Stimulated activated CD8-positive, alpha-beta memory T cell treated with anti-CD3 and anti-CD28 coated beads, Interleukin-7, amount 100 ng/mL, for 24 hours (primary cell): Measurements from ENCODE around the gene OCA2.
"Not testable (repeated sequence)": the region's sequence is repeated elsewhere in the genome, so short reads cannot be mapped to it uniquely, and the experiment has no call there.

Experiments used
- DNase-seq: peaks from one replicate; pipeline ENCODE4 v3.0.0-alpha.2; 2020; ENCODE audit warnings: low read depth

OCA2 gene

DNA sequence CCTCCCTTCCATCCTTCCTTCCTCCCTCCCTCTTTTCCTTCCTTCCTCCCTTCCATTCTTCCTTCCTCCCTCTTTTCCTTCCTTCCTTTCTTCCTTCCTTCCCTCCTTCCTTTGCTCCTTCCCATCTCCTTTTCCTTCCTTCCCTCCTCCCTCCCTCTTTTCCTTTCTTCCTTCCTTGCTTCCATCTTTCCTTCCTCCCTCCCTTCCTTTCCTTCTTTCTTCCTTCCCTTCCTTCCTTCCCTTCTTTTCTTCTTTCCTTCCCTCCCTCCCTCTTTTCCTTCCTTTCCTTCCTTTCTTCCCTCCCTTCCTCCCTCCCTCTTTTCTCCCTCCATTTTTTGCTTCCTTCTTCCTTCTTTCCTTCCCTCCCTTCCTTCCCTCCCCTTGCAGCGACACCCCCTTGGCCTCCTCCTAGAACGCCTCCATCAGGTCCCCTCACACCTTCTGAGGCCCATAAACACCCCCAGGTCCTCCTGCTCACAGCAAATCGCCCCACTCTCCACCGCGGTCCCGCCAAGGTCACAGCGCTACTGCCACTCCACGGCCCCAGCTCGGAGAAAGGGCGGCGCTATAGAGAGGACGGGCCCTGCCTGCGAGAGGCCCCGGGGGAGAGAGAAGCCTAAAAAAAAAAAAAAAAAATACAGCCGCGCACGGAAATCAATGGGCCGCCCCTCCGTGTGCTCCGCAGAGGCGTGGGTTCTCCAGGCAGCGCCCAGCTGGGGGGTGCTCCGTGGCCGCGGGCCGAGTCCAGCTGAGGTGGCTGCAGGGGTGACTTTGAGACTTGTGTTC, 328.2 kb downstream of the OCA2 start:
- no peak for DNase-seq

DNA sequence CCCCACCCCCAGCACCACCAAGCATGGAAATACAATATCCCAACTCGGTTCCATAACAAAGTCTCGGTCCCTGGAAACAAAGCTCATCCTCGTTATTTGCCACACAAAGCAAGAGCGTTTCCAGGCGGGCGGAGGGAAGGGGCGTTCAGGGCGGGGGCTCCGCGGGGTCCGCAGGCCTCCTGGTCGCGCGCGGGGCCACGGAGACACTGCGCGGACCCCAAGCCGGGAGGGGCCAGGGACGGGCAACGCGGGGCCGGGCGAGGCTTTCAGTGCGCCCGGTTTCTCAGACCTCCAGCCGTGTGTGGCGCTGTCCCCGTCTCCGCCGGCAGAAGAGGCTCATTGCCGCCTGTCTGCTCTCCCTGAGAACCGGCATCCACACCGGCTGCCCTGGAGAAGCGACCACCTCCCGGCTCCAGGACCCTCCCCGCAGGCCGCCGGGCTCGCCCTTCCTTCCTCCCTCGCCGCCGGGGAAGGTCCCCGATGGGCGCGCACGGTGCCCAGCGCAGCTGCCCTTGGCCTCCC, 329.0 kb downstream of the OCA2 start:
- no peak for DNase-seq

GRCh38 chr15:27769652-27770051, 329.5 kb downstream of the OCA2 start:
- DNase-seq, result no peak

- DNase-seq, result no peak
These were observed 330.2 kb downstream of the OCA2 start for GRCh38 chr15:27768732-27769475.

DNA sequence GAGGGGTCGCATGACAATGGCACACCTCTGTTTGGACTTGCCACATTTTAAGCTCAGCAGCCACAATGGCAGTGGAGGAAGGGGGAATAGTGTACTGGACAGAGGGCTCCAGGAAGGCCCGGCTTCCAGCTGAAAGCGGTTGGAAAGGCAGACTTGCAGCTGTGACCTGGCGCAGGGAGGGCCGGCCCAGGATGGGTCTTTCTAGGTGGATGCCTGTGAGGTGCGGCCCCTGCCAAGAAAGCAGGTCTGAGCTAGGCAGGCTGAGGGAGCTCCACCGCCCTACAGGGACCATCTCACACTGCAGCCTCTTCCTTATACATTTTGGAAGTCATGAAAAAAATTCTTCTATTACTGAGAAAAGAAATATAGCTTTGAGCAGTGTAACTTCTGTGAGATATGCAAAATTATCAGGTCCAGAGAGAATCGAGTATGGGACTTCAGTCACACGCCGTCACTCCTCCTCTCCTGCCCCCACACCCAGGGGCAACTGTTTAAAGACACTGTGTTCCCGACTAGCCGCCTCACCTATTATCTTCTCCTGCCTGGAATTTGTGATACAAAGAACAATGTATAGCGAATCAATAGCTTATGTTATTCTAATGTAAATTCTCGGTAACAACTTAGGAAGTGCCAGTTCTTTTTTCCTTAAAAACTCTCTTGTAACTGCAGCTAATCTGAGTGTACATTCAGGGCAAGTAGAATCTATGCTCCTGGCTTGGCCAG, 331.0 kb downstream of the OCA2 start:
- DNase-seq, result no peak

DNA sequence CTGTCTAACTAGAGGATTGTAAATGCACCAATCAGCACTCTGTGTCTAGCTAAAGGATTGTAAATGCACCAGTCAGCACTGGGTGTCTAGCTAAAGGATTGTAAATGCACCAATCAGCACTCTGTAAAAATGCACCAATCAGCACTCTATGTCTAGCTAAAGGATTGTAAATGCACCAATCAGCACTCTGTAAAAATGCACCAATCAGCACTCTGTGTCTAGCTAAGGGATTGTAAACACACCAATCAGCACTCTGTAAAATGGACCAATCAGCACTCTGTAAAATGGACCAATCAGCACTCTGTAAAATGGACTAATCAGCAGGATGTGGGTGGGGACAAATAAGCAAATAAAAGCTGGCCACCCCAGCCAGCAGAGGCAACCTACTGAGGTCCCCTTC, 331.7 kb downstream of the OCA2 start:
- DNase-seq, result not testable (repeated sequence)

GRCh38 chr15:27764339-27764738, 334.8 kb downstream of the OCA2 start:
- no peak for DNase-seq

DNA sequence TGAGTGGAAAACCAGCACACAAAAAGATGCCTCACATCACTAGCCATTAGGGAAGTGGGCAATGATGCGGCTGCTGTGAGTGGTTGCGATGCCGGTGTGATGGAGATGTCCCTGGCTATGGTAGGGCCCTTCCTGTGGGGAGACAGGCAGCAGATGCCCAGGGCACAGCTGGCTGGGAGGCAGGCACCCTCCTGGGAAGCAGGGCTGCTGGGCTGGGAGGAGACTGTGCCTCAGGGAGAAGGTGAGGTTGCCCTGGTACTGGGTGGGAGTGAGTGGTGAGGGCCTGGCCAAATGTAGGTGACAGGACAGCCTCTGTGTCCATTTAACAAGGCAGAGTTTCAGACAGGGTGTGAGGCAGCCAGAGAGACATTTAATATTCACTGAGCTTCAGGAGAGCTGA, 335.6 kb downstream of the OCA2 start:
- DNase-seq, result no peak

GRCh38 chr15:27762471-27762870, 336.6 kb downstream of the OCA2 start:
- DNase-seq, result no peak

- DNase-seq, result no peak
These were observed 342.1 kb downstream of the OCA2 start for GRCh38 chr15:27757052-27757451.

DNA sequence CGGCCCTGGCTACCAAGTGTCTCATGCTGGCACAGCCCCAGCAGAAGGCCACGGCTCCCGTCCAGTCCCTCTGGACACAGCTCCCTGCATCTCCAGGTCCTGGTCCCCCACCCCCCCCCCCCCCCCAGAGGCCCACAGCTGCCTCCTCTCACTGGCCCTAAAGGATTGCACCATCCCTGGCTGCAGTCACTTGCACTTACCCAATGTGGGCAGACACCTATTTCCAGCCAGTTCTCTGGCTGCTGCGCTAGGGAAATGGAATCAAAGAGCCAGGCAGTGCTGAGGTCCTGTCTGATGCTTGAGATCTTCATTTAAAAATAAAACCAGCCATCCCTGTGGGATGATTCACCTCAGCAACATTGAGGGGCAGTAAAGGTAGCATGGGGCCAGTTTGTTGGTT, 346.4 kb downstream of the OCA2 start:
- DNase-seq, result no peak

DNA sequence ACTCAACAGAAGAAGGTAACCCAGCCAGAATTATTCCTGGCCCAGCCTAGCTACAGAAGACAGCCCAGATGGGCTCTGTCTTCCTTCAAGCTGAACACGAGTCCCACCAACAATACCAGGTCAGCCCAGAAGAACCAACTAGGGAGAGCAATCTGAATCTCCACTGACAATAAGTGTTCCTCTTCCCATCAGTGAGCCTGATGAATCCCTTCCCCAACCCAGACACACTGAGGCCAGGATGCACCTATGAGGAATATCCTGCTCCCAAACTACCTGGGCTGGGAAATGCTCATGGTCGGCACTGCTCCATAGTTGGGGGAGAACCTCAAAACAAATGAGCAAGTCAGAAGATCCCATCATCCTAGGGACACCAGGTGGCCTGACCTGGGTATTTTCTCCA, 351.1 kb downstream of the OCA2 start:
- no peak for DNase-seq

DNA sequence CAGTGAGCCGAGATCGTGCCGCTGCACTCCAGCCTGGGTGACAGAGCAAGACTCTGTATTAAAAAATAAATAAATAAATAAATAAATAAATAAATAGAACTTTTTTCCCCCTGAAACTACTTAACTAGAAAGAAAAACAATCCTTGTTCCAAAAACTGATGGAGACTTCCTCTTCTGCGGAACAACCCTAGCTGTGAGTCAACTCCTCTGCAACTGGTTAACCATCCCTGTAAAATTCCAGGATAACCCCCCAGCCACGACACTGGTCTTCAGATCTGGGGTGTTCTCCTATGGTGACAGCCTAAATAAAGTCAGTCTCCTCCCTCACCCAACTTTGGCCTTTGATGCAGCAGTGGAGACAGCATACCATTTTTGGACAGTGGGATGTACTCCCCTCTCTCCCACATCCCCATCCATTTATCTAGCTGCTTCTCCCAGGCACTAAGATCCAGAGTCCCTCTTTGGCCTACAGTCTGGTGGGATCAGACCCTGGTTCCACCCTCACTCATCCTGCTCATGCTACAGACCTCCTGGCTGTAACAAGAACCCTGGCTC, 352.6 kb downstream of the OCA2 start:
- DNase-seq, result no peak

DNA sequence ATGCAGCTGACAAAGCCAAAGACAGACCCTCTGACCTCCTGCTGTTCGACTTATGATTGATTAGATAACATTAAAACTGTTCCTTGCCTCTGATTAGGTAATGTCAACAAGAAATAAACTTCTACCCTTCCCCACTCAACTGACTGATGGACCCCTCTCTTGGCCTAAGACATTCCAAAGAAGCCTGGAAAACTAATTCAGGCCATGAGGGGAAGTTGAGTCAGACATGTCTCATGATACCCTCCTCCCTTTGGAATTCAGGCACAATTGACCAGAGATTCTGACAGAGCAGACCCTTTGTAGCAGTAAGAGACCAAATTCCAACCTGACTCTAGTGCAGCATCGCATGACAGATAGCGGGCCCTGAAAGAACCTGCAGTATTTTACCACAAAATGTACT, 354.5 kb downstream of the OCA2 start:
- no peak for DNase-seq

DNA sequence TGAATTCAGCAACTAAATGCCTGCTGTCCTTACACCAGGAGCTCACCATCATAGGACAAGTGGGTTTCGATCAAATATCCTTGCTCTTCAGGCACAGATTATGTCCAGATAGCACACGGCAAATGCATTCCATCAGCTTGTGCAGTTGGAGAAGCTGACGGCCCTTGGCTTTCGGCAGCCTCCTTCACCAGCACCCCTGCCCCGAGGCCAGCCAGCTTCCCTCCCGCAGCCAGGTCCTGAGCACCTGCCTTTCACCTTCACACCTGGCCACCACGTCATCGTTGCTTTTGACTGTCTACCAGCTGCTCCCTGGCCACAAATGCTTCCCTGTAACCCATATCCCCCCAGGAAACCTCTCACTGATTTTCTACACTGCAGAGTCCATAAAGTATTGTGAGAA, 355.5 kb downstream of the OCA2 start:
- no peak for DNase-seq

DNA sequence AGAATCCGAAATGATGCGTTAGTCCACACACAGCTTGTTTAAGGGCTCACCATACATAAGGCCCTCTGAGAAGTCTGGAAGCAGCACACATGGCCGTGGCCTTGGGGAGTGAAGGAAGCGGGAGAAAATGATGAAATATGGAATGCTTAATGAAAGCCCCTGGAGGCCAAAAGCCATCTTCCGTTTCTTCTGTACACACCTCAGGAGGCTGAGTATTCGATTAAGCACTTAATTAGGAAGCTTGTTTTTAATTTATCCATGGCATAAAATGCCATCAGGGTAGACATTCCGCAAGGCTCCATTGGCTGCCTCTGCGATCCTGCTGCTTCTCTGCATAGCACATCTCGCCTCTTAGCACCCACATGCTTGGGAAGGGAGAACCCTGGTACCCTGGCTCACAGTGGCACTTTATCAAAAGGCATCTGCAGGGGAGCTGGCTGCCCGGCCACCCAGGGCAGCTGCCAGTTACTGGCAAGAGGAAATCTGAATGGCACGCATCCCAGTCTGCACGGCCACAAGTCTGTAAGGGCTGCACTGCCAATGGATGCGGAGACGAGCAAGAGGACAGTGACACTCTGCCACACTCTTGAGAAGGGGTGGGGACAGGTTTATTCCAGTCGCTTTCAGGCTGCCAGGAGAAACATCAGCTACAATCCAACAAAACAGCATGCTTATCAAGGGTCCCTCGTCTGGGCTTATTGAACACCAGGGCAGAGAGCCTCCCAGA, 356.2 kb downstream of the OCA2 start:
- no peak for DNase-seq

GRCh38 chr15:27741226-27741860, 357.8 kb downstream of the OCA2 start:
- no peak for DNase-seq

- DNase-seq, result no peak
These were observed 364.2 kb downstream of the OCA2 start for GRCh38 chr15:27734785-27735495.

GRCh38 chr15:27731776-27732175, 367.3 kb downstream of the OCA2 start:
- DNase-seq, result no peak

DNA sequence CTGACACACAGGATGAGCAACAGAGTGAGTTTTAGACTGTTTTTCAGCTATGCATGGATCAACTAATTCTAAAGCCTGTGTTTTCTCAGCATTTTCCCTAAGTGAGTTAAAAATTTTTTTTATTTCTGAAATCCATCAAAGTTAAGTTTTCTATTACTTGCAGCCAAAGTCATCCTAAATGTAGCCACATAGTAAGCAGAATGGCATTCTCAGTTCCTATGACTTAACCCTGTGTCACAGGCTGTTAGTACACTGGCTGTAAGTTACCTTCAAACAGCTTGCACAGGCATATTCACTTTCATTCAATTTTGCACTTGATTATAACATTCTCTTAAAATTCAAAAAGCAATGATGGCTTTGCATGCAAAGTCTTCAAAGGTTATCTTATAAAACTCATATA, 368.2 kb downstream of the OCA2 start:
- DNase-seq, result no peak

DNA sequence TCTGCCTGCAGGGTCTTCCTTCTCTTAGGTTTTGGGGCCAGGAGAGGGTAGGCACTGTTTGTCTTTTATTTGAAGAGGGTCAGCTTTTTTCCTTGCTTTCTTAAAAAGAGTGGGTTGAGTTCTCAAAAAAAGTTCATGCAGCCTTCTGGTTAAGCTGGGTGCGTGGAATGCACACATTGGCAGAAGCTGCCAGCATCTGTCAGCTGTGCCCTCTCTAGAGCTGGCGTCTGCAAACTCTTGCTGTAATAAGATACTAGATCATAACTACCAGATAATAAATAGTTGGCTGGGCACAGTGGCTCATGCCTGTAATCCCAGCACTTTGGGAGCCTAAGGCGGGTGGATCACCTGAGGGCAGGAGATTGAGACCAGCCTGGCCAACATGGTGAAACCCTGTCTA, 373.4 kb downstream of the OCA2 start:
- no peak for DNase-seq
